Parathyroid adenoma (tissue), 2 donors: ENCODE results near the gene MARF1.
"Not testable (repeated sequence)": the region's sequence is repeated elsewhere in the genome, so short reads cannot be mapped to it uniquely, and the experiment has no call there.

Experiments used
- H2AFZ ChIP-seq: fragments of 300-600 bp; sonication (generic); one replicate; pipeline ENCODE4 v1.7.0; 2017; ENCODE audit warnings: antibody characterized with exemption, mild to moderate bottlenecking
- H3K27ac ChIP-seq: fragments of 300-600 bp; sonication (generic); one replicate; pipeline ENCODE4 v1.7.0; 2017
- H3K27me3 ChIP-seq: fragments of 300-600 bp; sonication (generic); one replicate; pipeline ENCODE4 v1.7.0; 2017; ENCODE audit warnings: low read length; ENCODE audit not compliant: control insufficient read depth, insufficient read depth
- H3K36me3 ChIP-seq: fragments of 300-600 bp; sonication (generic); one replicate; pipeline ENCODE4 v1.7.0; 2017; ENCODE audit warnings: low read length; ENCODE audit not compliant: control insufficient read depth, insufficient read depth
- H3K4me1 ChIP-seq: fragments of 300-600 bp; sonication (generic); one replicate; pipeline ENCODE4 v1.7.0; 2017; ENCODE audit warnings: control low read depth
- H3K4me2 ChIP-seq: fragments of 300-600 bp; sonication (generic); one replicate; pipeline ENCODE4 v1.7.0; 2017; ENCODE audit warnings: low read length
- H3K4me3 ChIP-seq: fragments of 300-600 bp; sonication (generic); one replicate; pipeline ENCODE4 v1.7.0; 2017; ENCODE audit warnings: low read depth, low read length
- H3K79me2 ChIP-seq: fragments of 300-600 bp; sonication (generic); one replicate; pipeline ENCODE4 v1.7.0; 2017; ENCODE audit warnings: control low read depth
- H3K9ac ChIP-seq: fragments of 300-600 bp; sonication (generic); one replicate; pipeline ENCODE4 v1.7.0; 2017; ENCODE audit warnings: mild to moderate bottlenecking
- H3K9me3 ChIP-seq: fragments of 300-600 bp; sonication (generic); one replicate; pipeline ENCODE4 v1.7.0; 2017; ENCODE audit warnings: low read length; ENCODE audit not compliant: control insufficient read depth
- CTCF ChIP-seq: fragments of 300-600 bp; sonication (generic); IDR thresholded peaks from one replicate; pipeline ENCODE4 v1.7.0; 2017; ENCODE audit warnings: antibody characterized with exemption, mild to moderate bottlenecking
- donor health status: primary hyperparathyroidism.

The MARF1 gene

GRCh38 chr16:15576960-15577958, 65.7 kb downstream of the MARF1 start:
- Histone ChIP-seq H3K27ac (no peak overlapping the region), H3K27me3 (no peaks in the 10 kb centered on the region), H3K79me2 (no peaks in the 10 kb centered on the region), H3K4me3 (no peak overlapping the region), H3K4me2 (no peak overlapping the region), H3K9me3 (no peaks in the 10 kb centered on the region), H2AFZ (no peak overlapping the region), H3K9ac (no peak overlapping the region), H3K36me3 (no peaks in the 10 kb centered on the region), H3K4me1 (peaks cover 8% of the 10 kb centered on the region)
- no peak for TF ChIP-seq CTCF

- no peak for TF ChIP-seq CTCF
- no peak overlapping the region for H3K4me3 ChIP-seq
- no peak overlapping the region for H3K27ac ChIP-seq
- H3K4me2 ChIP-seq, result no peak overlapping the region
- no peaks in the 10 kb centered on the region for H3K36me3 ChIP-seq
- no peaks in the 10 kb centered on the region for H3K79me2 ChIP-seq
- H3K4me1 ChIP-seq, result peaks cover 8% of the 10 kb centered on the region
- no peaks in the 10 kb centered on the region for H3K27me3 ChIP-seq
- no peak overlapping the region for H2AFZ ChIP-seq
- H3K9me3 ChIP-seq, result no peaks in the 10 kb centered on the region
- no peak overlapping the region for H3K9ac ChIP-seq
These were observed 67.5 kb downstream of the MARF1 start for GRCh38 chr16:15575293-15576049.

- no peak for TF ChIP-seq CTCF
- Histone ChIP-seq H3K4me1 (peaks cover 8% of the 10 kb centered on the region), H3K9me3 (no peaks in the 10 kb centered on the region), H3K4me2 (no peak overlapping the region), H3K9ac (no peak overlapping the region), H3K79me2 (no peaks in the 10 kb centered on the region), H3K27ac (no peak overlapping the region), H3K27me3 (no peaks in the 10 kb centered on the region), H2AFZ (no peak overlapping the region), H3K4me3 (no peak overlapping the region), H3K36me3 (no peaks in the 10 kb centered on the region)
These were observed 68.4 kb downstream of the MARF1 start for GRCh38 chr16:15574614-15574948.

GRCh38 chr16:15573896-15574613, 68.9 kb downstream of the MARF1 start:
- H3K27ac ChIP-seq, H3K4me3 ChIP-seq, H3K4me1 ChIP-seq, H3K9me3 ChIP-seq, H3K27me3 ChIP-seq, H3K36me3 ChIP-seq, H3K79me2 ChIP-seq, H3K4me2 ChIP-seq, H3K9ac ChIP-seq, H2AFZ ChIP-seq: not testable (repeated sequence)
